ENCODE data around the gene ROPN1B. TPM values are rescaled to one million over a fixed set of nuclear protein-coding genes. Genes with fewer than 3 reads are reported as not detected.

Gene ROPN1B
- total RNA-seq, 1 donor from 2014 or later: not detected

GRCh38 chr3:126005951-126006350 lies 37.0 kb downstream of the ROPN1B start:
- Histone ChIP-seq H3K36me3 (ENCODE audit: control insufficient read depth, insufficient read depth, low read length) (no peaks in the 10 kb centered on the region), H3K4me3 (ENCODE audit: low read depth, low read length) (no peak overlapping the region), H3K27me3 (ENCODE audit: control insufficient read depth, insufficient read depth, low read length) (no peaks in the 10 kb centered on the region)
- DNase-seq (ENCODE audit: low read depth): no peak
- TF ChIP-seq CTCF (IDR thresholded peaks at IDR 0.05; ENCODE audit: insufficient read depth, low read length, poor library complexity, severe bottlenecking): no peak

DNA sequence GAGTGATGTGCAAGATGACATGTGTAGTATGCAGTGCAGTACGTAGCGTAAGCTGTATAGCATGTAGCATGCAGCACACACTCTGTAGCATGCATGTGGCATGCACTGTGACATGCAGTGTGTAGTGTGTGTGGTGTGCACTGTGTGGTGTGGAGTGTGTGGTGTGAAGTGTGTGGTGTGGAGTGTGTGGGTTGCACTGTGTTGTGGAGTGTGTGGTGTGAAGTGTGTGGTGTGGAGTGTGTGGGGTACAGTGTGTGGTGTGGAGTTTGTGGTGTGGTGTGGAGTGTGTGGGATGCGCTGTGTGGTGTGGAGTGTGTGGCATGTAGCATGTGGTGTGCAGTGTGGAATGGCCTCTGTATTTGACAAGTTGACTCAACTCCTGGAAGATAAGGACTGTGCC lies 39.2 kb downstream of the ROPN1B start:
- Histone ChIP-seq H3K27me3 (ENCODE audit: control insufficient read depth, insufficient read depth, low read length) (no peaks in the 10 kb centered on the region), H3K36me3 (ENCODE audit: control insufficient read depth, insufficient read depth, low read length) (no peaks in the 10 kb centered on the region), H3K4me3 (ENCODE audit: low read depth, low read length) (no peak overlapping the region)
- DNase-seq (ENCODE audit: low read depth): no peak
- no peak for TF ChIP-seq CTCF (IDR thresholded peaks at IDR 0.05; ENCODE audit: insufficient read depth, low read length, poor library complexity, severe bottlenecking)

- H3K27me3 ChIP-seq (ENCODE audit: control insufficient read depth, insufficient read depth, low read length): no peaks in the 10 kb centered on the region
- H3K4me3 ChIP-seq (ENCODE audit: low read depth, low read length): no peak overlapping the region
- TF ChIP-seq CTCF (IDR thresholded peaks at IDR 0.05; ENCODE audit: insufficient read depth, low read length, poor library complexity, severe bottlenecking): no peak
- DNase-seq (ENCODE audit: low read depth): no peak
- H3K36me3 ChIP-seq (ENCODE audit: control insufficient read depth, insufficient read depth, low read length): no peaks in the 10 kb centered on the region
Measured at GRCh38 chr3:126009181-126009580, 40.2 kb downstream of the ROPN1B start.

GRCh38 chr3:126013751-126014156 lies 44.8 kb downstream of the ROPN1B start:
- Histone ChIP-seq H3K4me3 (ENCODE audit: low read depth, low read length) (no peak overlapping the region), H3K27me3 (ENCODE audit: control insufficient read depth, insufficient read depth, low read length) (no peaks in the 10 kb centered on the region), H3K36me3 (ENCODE audit: control insufficient read depth, insufficient read depth, low read length) (no peaks in the 10 kb centered on the region)
- DNase-seq (ENCODE audit: low read depth): no peak
- TF ChIP-seq CTCF (IDR thresholded peaks at IDR 0.05; ENCODE audit: insufficient read depth, low read length, poor library complexity, severe bottlenecking): no peak

DNA sequence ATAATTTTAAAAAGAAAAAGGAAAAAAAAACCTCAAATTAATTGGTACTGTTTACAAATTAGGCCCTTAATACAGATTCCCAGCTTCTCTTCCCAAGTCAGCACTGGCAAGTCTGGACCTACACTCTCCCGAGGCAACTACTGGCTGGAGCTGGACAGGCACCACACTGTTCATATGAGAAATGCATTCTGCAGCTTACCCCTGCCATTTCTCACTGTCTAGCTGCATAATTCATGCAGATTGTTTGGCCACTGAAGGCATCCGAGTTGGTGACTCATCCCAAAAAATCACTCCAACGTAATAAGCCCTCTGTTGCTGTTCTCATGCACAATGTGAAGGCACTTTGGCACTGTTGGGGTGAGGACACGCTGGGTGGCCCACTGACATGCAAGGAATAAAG lies 45.3 kb downstream of the ROPN1B start:
- no peak for DNase-seq (ENCODE audit: low read depth)

More for the DNA sequence above, 45.3 kb downstream of the ROPN1B start:
- no peaks in the 10 kb centered on the region for H3K27me3 ChIP-seq (ENCODE audit: control insufficient read depth, insufficient read depth, low read length)
- no peaks in the 10 kb centered on the region for H3K36me3 ChIP-seq (ENCODE audit: control insufficient read depth, insufficient read depth, low read length)
- no peak for TF ChIP-seq CTCF (IDR thresholded peaks at IDR 0.05; ENCODE audit: insufficient read depth, low read length, poor library complexity, severe bottlenecking)
- H3K4me3 ChIP-seq (ENCODE audit: low read depth, low read length): no peak overlapping the region

All from kidney epithelial cell (primary cell).